IMR-90 (cell line): ENCODE measurements around the gene NOP10. TPM values are rescaled to one million over a fixed set of nuclear protein-coding genes. Genes with fewer than 3 reads are reported as not detected.

Source experiments
- ATAC-seq: fragments of 200-7000 bp; cut with Tn5 transposase; 2 replicates; pipeline ENCODE4 v1.9.1; 2020; ENCODE audit warnings: low read depth, mild to moderate bottlenecking, moderate library complexity
- BruUV-seq: library from RNA; stranded (reverse); fragments of 400-500 nt; replicated peaks from 2 replicates; lab custom pipeline; 2021; lab: Mats Ljungman, UMichigan
- CTCF ChIA-PET: fragments of 300-600 bp; formaldehyde crosslinking; extraction: SDS; loops from one replicate; lab custom pipeline; 2021; ENCODE audit warnings: antibody characterized with exemption; lab: Yijun Ruan, JAX
- POLR2A ChIA-PET: fragments of 300-600 bp; sonication (Branson Sonifier 250); formaldehyde crosslinking; loops from one replicate; lab custom pipeline; 2022; ENCODE audit warnings: antibody characterized with exemption; ENCODE audit not compliant: unreplicated experiment; lab: Charles Lee
- DNase-seq: peaks from one replicate; pipeline ENCODE4 v3.0.0; 2013
- H2AFZ ChIP-seq: replicated peaks from 2 replicates; pipeline ENCODE3; 2013; ENCODE audit warnings: low read length, mild to moderate bottlenecking; ENCODE audit not compliant: poor library complexity
- H2AK5ac ChIP-seq: 2 replicates; pipeline ENCODE4 v1.6.1; 2013; ENCODE audit warnings: low read depth, low read length, inconsistent platforms
- H2AK9ac ChIP-seq: replicated peaks from 2 replicates; pipeline ENCODE3; 2013; ENCODE audit warnings: mild to moderate bottlenecking, low read depth, low read length, moderate library complexity; ENCODE audit not compliant: poor library complexity
- H2BK120ac ChIP-seq: 2 replicates; pipeline ENCODE4 v1.6.1; 2013; ENCODE audit warnings: low read depth, low read length, inconsistent platforms
- H2BK15ac ChIP-seq: 3 replicates; pipeline ENCODE4 v1.6.1; 2013; ENCODE audit warnings: low read depth, low read length, inconsistent platforms
- H2BK20ac ChIP-seq: 2 replicates; pipeline ENCODE4 v1.6.1; 2013; ENCODE audit warnings: low read depth, mild to moderate bottlenecking, inconsistent platforms, low read length, moderate library complexity
- H2BK5ac ChIP-seq: 2 replicates; pipeline ENCODE4 v1.6.1; 2013; ENCODE audit warnings: mild to moderate bottlenecking, low read depth, low read length, inconsistent platforms; ENCODE audit not compliant: poor library complexity, severe bottlenecking
- H3K14ac ChIP-seq: replicated peaks from 2 replicates; pipeline ENCODE4 v1.6.1; 2013; ENCODE audit warnings: low read depth, low read length, inconsistent platforms
- H3K18ac ChIP-seq: 2 replicates; pipeline ENCODE4 v1.6.1; 2013; ENCODE audit warnings: low read depth, low read length, control low read depth
- H3K23ac ChIP-seq: 2 replicates; pipeline ENCODE4 v1.6.1; 2013; ENCODE audit warnings: low read depth, low read length, inconsistent platforms
- H3K27ac ChIP-seq: 2 replicates; pipeline ENCODE4 v1.5.1; 2013; ENCODE audit warnings: mild to moderate bottlenecking, control low read depth, low read length; ENCODE audit not compliant: insufficient read depth
- H3K27me3 ChIP-seq: 2 replicates; pipeline ENCODE4 v1.6.1; 2013; ENCODE audit warnings: low read length; ENCODE audit not compliant: control insufficient read depth, insufficient read depth
- H3K36me3 ChIP-seq: 2 replicates; pipeline ENCODE4 v1.6.1; 2013; ENCODE audit warnings: low read length, mixed read lengths; ENCODE audit not compliant: control insufficient read depth, insufficient read depth
- H3K4ac ChIP-seq: 2 replicates; pipeline ENCODE4 v1.6.1; 2013; ENCODE audit warnings: low read depth, low read length, inconsistent platforms
- H3K4me1 ChIP-seq: 2 replicates; pipeline ENCODE4 v1.6.1; 2013; ENCODE audit warnings: low read length, mixed read lengths; ENCODE audit not compliant: control insufficient read depth, insufficient read depth
- H3K4me2 ChIP-seq: 2 replicates; pipeline ENCODE4 v1.6.1; 2013; ENCODE audit warnings: low read depth, mild to moderate bottlenecking, control low read depth, low read length, moderate library complexity
- H3K4me3 ChIP-seq: 2 replicates; pipeline ENCODE4 v1.5.1; 2013; ENCODE audit warnings: low read depth, mild to moderate bottlenecking, control low read depth, low read length, moderate library complexity; ENCODE audit not compliant: insufficient read depth
- H3K56ac ChIP-seq: 2 replicates; pipeline ENCODE4 v1.6.1; 2013; ENCODE audit warnings: low read length, inconsistent platforms; ENCODE audit not compliant: insufficient read depth; ENCODE audit errors: extremely low read depth
- H3K79me1 ChIP-seq, 2 experiments: 2 replicates each; pipeline ENCODE4 v1.6.1; 2013; ENCODE audit warnings: low read length in 2 of 2, inconsistent platforms in 1 of 2, low read depth in 1 of 2
- H3K9ac ChIP-seq: 2 replicates; pipeline ENCODE4 v1.6.1; 2013; ENCODE audit warnings: low read depth, low read length, control low read depth
- H3K9me1 ChIP-seq: 2 replicates; pipeline ENCODE4 v1.6.1; 2013; ENCODE audit warnings: low read length, inconsistent platforms; ENCODE audit not compliant: insufficient read depth
- H3K9me3 ChIP-seq: 2 replicates; pipeline ENCODE4 v1.6.1; 2013; ENCODE audit warnings: low read length; ENCODE audit not compliant: control insufficient read depth, insufficient read depth
- H4K20me1 ChIP-seq: 2 replicates; pipeline ENCODE4 v1.6.1; 2013; ENCODE audit warnings: low read length, inconsistent platforms; ENCODE audit not compliant: insufficient read depth
- H4K5ac ChIP-seq: 2 replicates; pipeline ENCODE4 v1.6.1; 2013; ENCODE audit warnings: mild to moderate bottlenecking, low read depth, low read length, control low read depth
- H4K8ac ChIP-seq, 2 experiments: 2 replicates each; pipeline ENCODE4 v1.6.1; 2013; ENCODE audit warnings: low read depth in 2 of 2, low read length in 2 of 2, control low read depth in 1 of 2, inconsistent platforms in 1 of 2
- H4K91ac ChIP-seq: 2 replicates; pipeline ENCODE4 v1.6.1; 2013; ENCODE audit warnings: low read depth, low read length, inconsistent platforms; ENCODE audit not compliant: insufficient read depth
- BHLHE40 ChIP-seq: fragments of 150-350 bp; IDR thresholded peaks from 2 replicates; pipeline ENCODE4 v1.6.1; 2016; ENCODE audit warnings: mild to moderate bottlenecking, low read depth, low read length
- CEBPB ChIP-seq: IDR thresholded peaks from 2 replicates; pipeline ENCODE4 v1.6.1; 2012; ENCODE audit warnings: low read depth, low read length, improper control_type of control experiment
- CHD1 ChIP-seq: IDR thresholded peaks from 2 replicates; pipeline ENCODE4 v1.6.1; 2012; ENCODE audit warnings: low read depth, low read length, improper control_type of control experiment
- FOS ChIP-seq: fragments of 150-350 bp; IDR thresholded peaks from 2 replicates; pipeline ENCODE4 v1.6.1; 2016; ENCODE audit warnings: low read depth, low read length
- MAFK ChIP-seq: IDR thresholded peaks from 2 replicates; pipeline ENCODE4 v1.6.1; 2012; ENCODE audit warnings: low read depth, low read length, improper control_type of control experiment
- MAZ ChIP-seq: IDR thresholded peaks from 2 replicates; pipeline ENCODE4 v1.6.1; 2012; ENCODE audit warnings: low read depth, mild to moderate bottlenecking, low read length, improper control_type of control experiment, moderate library complexity, borderline replicate concordance
- MXI1 ChIP-seq: IDR thresholded peaks from 2 replicates; pipeline ENCODE4 v1.6.1; 2012; ENCODE audit warnings: low read depth, mild to moderate bottlenecking, low read length, moderate library complexity, borderline replicate concordance
- NFE2L2 ChIP-seq: fragments of 150-350 bp; IDR thresholded peaks from 2 replicates; pipeline ENCODE4 v1.6.1; 2016; ENCODE audit warnings: low read depth, mild to moderate bottlenecking, low read length
- POLR2A ChIP-seq: IDR thresholded peaks from 2 replicates; pipeline ENCODE4 v1.6.1; 2012; ENCODE audit warnings: mild to moderate bottlenecking, low read depth, low read length
- RAD21 ChIP-seq: IDR thresholded peaks from 2 replicates; pipeline ENCODE4 v1.6.1; 2012; ENCODE audit warnings: low read length, improper control_type of control experiment
- RCOR1 ChIP-seq: IDR thresholded peaks from 2 replicates; pipeline ENCODE4 v1.6.1; 2012; ENCODE audit warnings: mild to moderate bottlenecking, low read length, improper control_type of control experiment; ENCODE audit not compliant: insufficient replicate concordance
- RFX5 ChIP-seq: IDR thresholded peaks from 2 replicates; pipeline ENCODE4 v1.8.0; 2012; ENCODE audit warnings: low read depth, mild to moderate bottlenecking, low read length, moderate library complexity
- SMC3 ChIP-seq: fragments of 150-350 bp; IDR thresholded peaks from 2 replicates; pipeline ENCODE4 v1.6.1; 2016; ENCODE audit warnings: low read depth, mild to moderate bottlenecking, antibody characterized with exemption, low read length, moderate library complexity
- WGBS, 2 experiments: methylation state at CpG; one replicate each; pipeline versions ENCODE4 v1.1.5 to v1.1.7; 2013; ENCODE audit warnings: missing lambda C conversion rate in 2 of 2; ENCODE audit not compliant: insufficient read length in 1 of 2; ENCODE audit errors: extremely low coverage in 2 of 2; 5-methylcytosine and 5-hydroxymethylcytosine counted together
- dilution Hi-C: fragments of 300-500 bp; cut with HindIII; formaldehyde crosslinking; loops from one replicate; pipeline ENCODE4 v1.14.3; 2018; ENCODE audit warnings: low sequenced_read_pairs; ENCODE audit not compliant: unreplicated experiment
- in situ Hi-C: fragments of 300-500 bp; cut with MboI; formaldehyde crosslinking; loops from 3 replicates; pipeline ENCODE4 v1.14.3; 2019; ENCODE audit warnings: low sequenced_read_pairs, inconsistent platforms, mixed read lengths
- intact Hi-C: fragments of 100-400 bp; cut with micrococcal nuclease; formaldehyde crosslinking; loops from 2 replicates; pipeline ENCODE4 v1.10.0; 2022
- polyA plus RNA-seq, 3 experiments: library from polyadenylated mRNA; depleted of rRNA; stranded (reverse); fragments of >200 nt; gene quantifications; 2 replicates each; pipeline ENCODE4 v1.2.3, GENCODE V29; 2012; ENCODE audit warnings: low replicate concordance in 1 of 3
- total RNA-seq: library from RNA; depleted of rRNA; stranded (reverse); fragments of >200 nt; gene quantifications from 2 replicates; pipeline ENCODE4 v1.2.3, GENCODE V29; 2012
- TF ChIP-seq, protein P1 (sequence below): fragments of 150-350 bp; IDR thresholded peaks from 2 replicates; pipeline ENCODE4 v1.6.1; 2017; ENCODE audit warnings: mild to moderate bottlenecking, antibody characterized with exemption, low read length, low read depth
- TF ChIP-seq, protein P2 (sequence below): conservative IDR thresholded peaks from 2 replicates; pipeline ENCODE4 v1.5.1; 2012; ENCODE audit warnings: mild to moderate bottlenecking, low read depth, low read length, improper control_type of control experiment
- TF ChIP-seq, protein P3 (sequence below): fragments of 150-350 bp; IDR thresholded peaks from 2 replicates; pipeline ENCODE4 v1.6.1; 2016; ENCODE audit warnings: low read depth, mild to moderate bottlenecking, low read length, moderate library complexity, borderline replicate concordance

NOP10 gene
- total and polyA plus RNA-seq, 2 of the 4 experiments (the other 2 are of a cell fraction): 141 to 468 TPM

DNA sequence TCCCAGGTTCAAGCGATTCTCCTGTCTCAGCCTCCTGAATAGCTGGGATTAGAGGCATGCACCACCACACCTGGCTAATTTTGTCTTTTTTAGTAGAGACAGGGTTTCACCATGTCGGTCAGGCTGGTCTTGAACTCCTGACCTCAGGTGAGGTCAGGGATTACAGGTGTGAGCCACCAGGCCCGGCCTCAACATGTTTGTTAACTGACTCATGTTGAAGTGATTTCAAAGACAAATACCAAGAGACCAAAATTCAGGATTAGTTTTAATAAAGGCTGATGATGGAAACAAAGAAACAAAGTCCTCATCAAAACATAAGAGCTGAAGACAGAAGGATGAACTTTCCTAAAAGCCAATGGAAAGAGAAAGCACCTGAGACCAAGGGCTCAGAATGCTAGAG lies 41.9 kb downstream of the NOP10 start:
- Histone ChIP-seq H4K91ac (no peak overlapping the region), H4K20me1 (no peaks in the 10 kb centered on the region; the same call in 1 of the 2 replicates), H2AFZ (no peak overlapping the region), H3K9ac (no peak overlapping the region), H3K4ac (no peak overlapping the region), H3K56ac (no peak overlapping the region), H4K8ac (no peak overlapping the region), H3K4me1 (peaks cover 2% of the 10 kb centered on the region; the same call in 1 of the 2 replicates), H3K4me2 (no peak overlapping the region), H3K36me3 (no peaks in the 10 kb centered on the region), H2AK5ac (no peak overlapping the region), H2AK9ac (no peak overlapping the region), H2BK20ac (no peak overlapping the region), H3K27me3 (no peaks in the 10 kb centered on the region), H2BK15ac (no peak overlapping the region), H2BK120ac (no peak overlapping the region), H3K9me3 (no peaks in the 10 kb centered on the region), H3K27ac (no peak overlapping the region), H3K14ac (no peak overlapping the region), H3K18ac (no peak overlapping the region), H3K4me3 (no peak overlapping the region), H3K79me1 (peaks cover 5 to 9% of the 10 kb centered on the region in 2 experiments; a peak in 3 of 4 replicates), H4K5ac (no peak overlapping the region), H2BK5ac (no peak overlapping the region), H3K9me1 (peaks cover 5% of the 10 kb centered on the region), H3K23ac (no peak overlapping the region)
- WGBS, 2 experiments: no CpG with 5 or more reads among the region's 3 CpGs
- no peak for ATAC-seq
- in situ Hi-C loops (no loop called here), intact Hi-C loops (no loop called here), dilution Hi-C loops (no loop called here)
- no TSS peak for BruUV-seq
- DNase-seq: no peak
- TF ChIP-seq CEBPB: no peak
- no peak for TF ChIP-seq MAZ
- TF ChIP-seq, protein P1, sequence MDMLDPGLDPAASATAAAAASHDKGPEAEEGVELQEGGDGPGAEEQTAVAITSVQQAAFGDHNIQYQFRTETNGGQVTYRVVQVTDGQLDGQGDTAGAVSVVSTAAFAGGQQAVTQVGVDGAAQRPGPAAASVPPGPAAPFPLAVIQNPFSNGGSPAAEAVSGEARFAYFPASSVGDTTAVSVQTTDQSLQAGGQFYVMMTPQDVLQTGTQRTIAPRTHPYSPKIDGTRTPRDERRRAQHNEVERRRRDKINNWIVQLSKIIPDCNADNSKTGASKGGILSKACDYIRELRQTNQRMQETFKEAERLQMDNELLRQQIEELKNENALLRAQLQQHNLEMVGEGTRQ: no peak
- no peak for TF ChIP-seq RFX5
- TF ChIP-seq, protein P2, sequence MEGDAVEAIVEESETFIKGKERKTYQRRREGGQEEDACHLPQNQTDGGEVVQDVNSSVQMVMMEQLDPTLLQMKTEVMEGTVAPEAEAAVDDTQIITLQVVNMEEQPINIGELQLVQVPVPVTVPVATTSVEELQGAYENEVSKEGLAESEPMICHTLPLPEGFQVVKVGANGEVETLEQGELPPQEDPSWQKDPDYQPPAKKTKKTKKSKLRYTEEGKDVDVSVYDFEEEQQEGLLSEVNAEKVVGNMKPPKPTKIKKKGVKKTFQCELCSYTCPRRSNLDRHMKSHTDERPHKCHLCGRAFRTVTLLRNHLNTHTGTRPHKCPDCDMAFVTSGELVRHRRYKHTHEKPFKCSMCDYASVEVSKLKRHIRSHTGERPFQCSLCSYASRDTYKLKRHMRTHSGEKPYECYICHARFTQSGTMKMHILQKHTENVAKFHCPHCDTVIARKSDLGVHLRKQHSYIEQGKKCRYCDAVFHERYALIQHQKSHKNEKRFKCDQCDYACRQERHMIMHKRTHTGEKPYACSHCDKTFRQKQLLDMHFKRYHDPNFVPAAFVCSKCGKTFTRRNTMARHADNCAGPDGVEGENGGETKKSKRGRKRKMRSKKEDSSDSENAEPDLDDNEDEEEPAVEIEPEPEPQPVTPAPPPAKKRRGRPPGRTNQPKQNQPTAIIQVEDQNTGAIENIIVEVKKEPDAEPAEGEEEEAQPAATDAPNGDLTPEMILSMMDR: no peak
- TF ChIP-seq RAD21: no peak
- TF ChIP-seq CHD1: no peak
- TF ChIP-seq SMC3: no peak
- no peak for TF ChIP-seq MAFK
- TF ChIP-seq, protein P3, sequence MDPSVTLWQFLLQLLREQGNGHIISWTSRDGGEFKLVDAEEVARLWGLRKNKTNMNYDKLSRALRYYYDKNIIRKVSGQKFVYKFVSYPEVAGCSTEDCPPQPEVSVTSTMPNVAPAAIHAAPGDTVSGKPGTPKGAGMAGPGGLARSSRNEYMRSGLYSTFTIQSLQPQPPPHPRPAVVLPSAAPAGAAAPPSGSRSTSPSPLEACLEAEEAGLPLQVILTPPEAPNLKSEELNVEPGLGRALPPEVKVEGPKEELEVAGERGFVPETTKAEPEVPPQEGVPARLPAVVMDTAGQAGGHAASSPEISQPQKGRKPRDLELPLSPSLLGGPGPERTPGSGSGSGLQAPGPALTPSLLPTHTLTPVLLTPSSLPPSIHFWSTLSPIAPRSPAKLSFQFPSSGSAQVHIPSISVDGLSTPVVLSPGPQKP: no peak
- no peak for TF ChIP-seq MXI1
- TF ChIP-seq BHLHE40: no peak
- TF ChIP-seq RCOR1: no peak
- no peak for TF ChIP-seq POLR2A
- TF ChIP-seq FOS: no peak
- no peak for TF ChIP-seq NFE2L2
- ChIA-PET POLR2A (no interaction called here), CTCF (no interaction called here)
